ENCODE measurements around the gene SMIM36.

GRCh38 chr17:55484575-55484974 lies 26.7 kb downstream of the SMIM36 start:
- no peak for TF ChIP-seq GABPB1 (CRISPR knock-in tag; IDR thresholded peaks at IDR 0.05)
- no peak for TF ChIP-seq CTCF (IDR thresholded peaks at IDR 0.05)
- no peak for TF ChIP-seq MXD4 (CRISPR knock-in tag; IDR thresholded peaks at IDR 0.05; ENCODE audit: borderline replicate concordance)
- no peak for TF ChIP-seq SOX15 (CRISPR knock-in tag; IDR thresholded peaks at IDR 0.05)
- no peak for TF ChIP-seq FOXP1 (CRISPR knock-in tag; IDR thresholded peaks at IDR 0.05; ENCODE audit: borderline replicate concordance)
- TF ChIP-seq NR2C2 (CRISPR knock-in tag; IDR thresholded peaks at IDR 0.05) = no peak
- no peak for TF ChIP-seq ATF2 (CRISPR knock-in tag; IDR thresholded peaks at IDR 0.05; ENCODE audit: borderline replicate concordance, low read depth)
